K562 (cell line): Measurements from ENCODE around the gene INCA1. TPM values are rescaled to one million over a fixed set of nuclear protein-coding genes. Genes with fewer than 3 reads are reported as not detected.

Experiments used
- ATAC-seq: fragments of 200-7000 bp; cut with Tn5 transposase; 3 replicates; pipeline ENCODE4 v1.9.1; 2020; ENCODE audit warnings: moderate library complexity
- BruUV-seq: library from RNA; stranded (reverse); fragments of 400-500 nt; replicated peaks from 2 replicates; lab custom pipeline; 2021; lab: Mats Ljungman, UMichigan
- CTCF ChIA-PET: fragments of 300-600 bp; formaldehyde crosslinking; extraction: SDS; loops from one replicate; lab custom pipeline; 2021; ENCODE audit warnings: low intra/inter-chr PET ratio; lab: Yijun Ruan, JAX
- POLR2A ChIA-PET: fragments of 300-600, 350-650 bp; sonication (Branson Sonifier 250); formaldehyde crosslinking; extraction: SDS; loops from one replicate; lab custom pipeline; 2021; ENCODE audit warnings: antibody characterized with exemption, inconsistent platforms; lab: Yijun Ruan, JAX
- DNase-seq, 4 experiments: peaks; one replicate each; pipeline versions ENCODE4 v3.0.0 to v3.0.0-alpha.2; 2011 to 2018; ENCODE audit warnings: low spot score in 3 of 4, mixed read lengths in 3 of 4; ENCODE audit errors: extremely low read depth in 1 of 4
- FAIRE-seq: peaks from 2 replicates; lab custom pipeline; 2011; peaks lifted over from hg19 to GRCh38; lab: Jason Lieb, UNC
- H2AFZ ChIP-seq: 2 replicates; pipeline ENCODE4 v1.6.0; 2011; ENCODE audit warnings: low read depth, low read length, control low read depth, inconsistent platforms
- H3K27ac ChIP-seq: fragments of 200-600 bp; 3 replicates; pipeline ENCODE4 v1.8.0; 2011; ENCODE audit warnings: low read depth, mild to moderate bottlenecking, control low read depth, inconsistent platforms, low read length, moderate library complexity, mixed read lengths; ENCODE audit errors: extremely low read depth
- H3K27me3 ChIP-seq, 2 experiments: fragments of 300-600 bp in 1 of 2; 2 replicates in 1 of 2; 3 replicates in 1 of 2; pipeline versions ENCODE4 v1.6.0 to v1.8.0; 2011; ENCODE audit warnings: inconsistent platforms in 2 of 2, low read length in 2 of 2, mild to moderate bottlenecking in 1 of 2, mixed read lengths in 1 of 2, moderate library complexity in 1 of 2; ENCODE audit not compliant: control insufficient read depth in 2 of 2, insufficient read depth in 2 of 2
- H3K36me3 ChIP-seq: fragments of 300-600 bp; 3 replicates; pipeline ENCODE4 v1.8.0; 2011; ENCODE audit warnings: mild to moderate bottlenecking, low read length, inconsistent platforms; ENCODE audit not compliant: control insufficient read depth, insufficient read depth
- H3K4me1 ChIP-seq, 2 experiments: fragments of 200-600 bp in 1 of 2; replicated peaks in 1 of 2; 2 replicates in 1 of 2; 3 replicates in 1 of 2; pipeline versions ENCODE4 v1.5.1 to v1.8.0; 2011; ENCODE audit warnings: inconsistent platforms in 2 of 2, low read length in 2 of 2, mild to moderate bottlenecking in 1 of 2, mixed read lengths in 1 of 2, moderate library complexity in 1 of 2; ENCODE audit not compliant: control insufficient read depth in 2 of 2, insufficient read depth in 2 of 2
- H3K4me2 ChIP-seq: 2 replicates; pipeline ENCODE4 v1.6.1; 2011; ENCODE audit warnings: low read length, control low read depth, inconsistent platforms, mixed read lengths; ENCODE audit not compliant: insufficient read depth
- H3K4me3 ChIP-seq: fragments of 200-600 bp; sonication (generic), shearing (Covaris generic); 2 replicates; pipeline ENCODE4 v1.5.1; 2016; ENCODE audit warnings: control low read depth, inconsistent platforms
- H3K79me2 ChIP-seq: fragments of 200-600 bp; 3 replicates; pipeline ENCODE4 v1.8.0; 2011; ENCODE audit warnings: low read length, inconsistent platforms; ENCODE audit not compliant: control insufficient read depth, insufficient read depth
- H3K9ac ChIP-seq, 2 experiments: 2 replicates each; pipeline versions ENCODE4 v1.6.0 to v1.6.1; 2011; ENCODE audit warnings: low read depth in 2 of 2, low read length in 2 of 2, control low read depth in 1 of 2, inconsistent platforms in 1 of 2, mild to moderate bottlenecking in 1 of 2, mixed read lengths in 1 of 2; ENCODE audit not compliant: insufficient read depth in 1 of 2
- H3K9me1 ChIP-seq: one replicate; pipeline ENCODE4 v1.6.0; 2011; ENCODE audit warnings: inconsistent platforms, mild to moderate bottlenecking, low read length, moderate library complexity; ENCODE audit not compliant: control insufficient read depth, insufficient read depth
- H3K9me3 ChIP-seq: replicated peaks from 2 replicates; pipeline ENCODE4 v1.5.1; 2011; ENCODE audit warnings: low read depth, low read length, inconsistent platforms; ENCODE audit not compliant: control insufficient read depth, insufficient read depth
- H4K20me1 ChIP-seq: replicated peaks from 2 replicates; pipeline ENCODE4 v1.6.1; 2011; ENCODE audit warnings: low read length, inconsistent platforms, mixed read lengths; ENCODE audit not compliant: control insufficient read depth, insufficient read depth
- JUN ChIP-seq, 2 experiments: sonication (generic) in 1 of 2; formaldehyde crosslinking in 1 of 2; IDR thresholded peaks; 2 replicates each; pipeline versions ENCODE4 v1.6.1 to v1.8.0; 2012 to 2022; ENCODE audit warnings: borderline replicate concordance in 2 of 2, mild to moderate bottlenecking in 2 of 2, improper control_type of control experiment in 1 of 2, low read depth in 1 of 2, low read length in 1 of 2, missing genetic modification reagents in 1 of 2
- LCOR ChIP-seq: sonication (generic); formaldehyde crosslinking; IDR thresholded peaks from 2 replicates; pipeline ENCODE4 v1.8.0; 2022; ENCODE audit warnings: mild to moderate bottlenecking, missing genetic modification reagents
- WGBS: fragments of 100-300 bp; shearing (Covaris generic); methylation state at CpG from one replicate; pipeline ENCODE4 v1.1.6; 2016; ENCODE audit warnings: low coverage, mixed read lengths; ENCODE audit not compliant: insufficient coverage; ENCODE audit errors: missing lambda C conversion rate; 5-methylcytosine and 5-hydroxymethylcytosine counted together
- in situ Hi-C: fragments of 300-500 bp; cut with MboI; formaldehyde crosslinking; loops from 4 replicates; pipeline ENCODE4 v1.15.0; 2018; ENCODE audit warnings: inconsistent platforms, mixed read lengths
- intact Hi-C: fragments of 100-400 bp; cut with micrococcal nuclease; formaldehyde crosslinking; loops from 2 replicates; pipeline ENCODE4 v1.14.2; 2022
- polyA plus RNA-seq, 8 experiments: library from polyadenylated mRNA; depleted of rRNA in 4 of 8; stranded (reverse) in 5 of 8; unstranded in 3 of 8; fragments of >200 nt; fragmentation: Nextera tagmentation in 2 of 8; fragmentation: Illumina TruSeq in 1 of 8; extraction: Ambion mirVana in 2 of 8; extraction: Trizol in 1 of 8; gene quantifications; 2 replicates each; pipeline versions ENCODE4 v1.2.1 to v1.2.3, GENCODE V29; 2011 to 2014; ENCODE audit warnings: inconsistent platforms in 1 of 8, missing spikeins in 1 of 8
- total RNA-seq, 7 experiments: library from RNA; depleted of rRNA in 6 of 7; stranded (reverse); fragments of >200 nt in 6 of 7; fragmentation: Illumina TruSeq in 2 of 7; extraction: Trizol in 2 of 7; gene quantifications; 2 replicates each; pipeline versions ENCODE4 v1.2.1 to v1.2.3, GENCODE V29; 2011 to 2021; ENCODE audit warnings: low replicate concordance in 1 of 7
- TF ChIP-seq, protein P1 (sequence below), 2 experiments: fragments of 450-650 bp; formaldehyde crosslinking in 1 of 2; IDR thresholded peaks; 2 replicates each; pipeline versions ENCODE4 v1.4.0 to v1.6.1; 2014 to 2020; ENCODE audit warnings: mild to moderate bottlenecking in 2 of 2, borderline replicate concordance in 1 of 2, low read depth in 1 of 2

Gene INCA1
- total and polyA plus RNA-seq, 9 of the 15 experiments (the other 6 are each of a cell fraction or from before 2014, with no cell fraction given) = 0.08 to 0.50 (median 0.13) TPM; not detected in 4

DNA sequence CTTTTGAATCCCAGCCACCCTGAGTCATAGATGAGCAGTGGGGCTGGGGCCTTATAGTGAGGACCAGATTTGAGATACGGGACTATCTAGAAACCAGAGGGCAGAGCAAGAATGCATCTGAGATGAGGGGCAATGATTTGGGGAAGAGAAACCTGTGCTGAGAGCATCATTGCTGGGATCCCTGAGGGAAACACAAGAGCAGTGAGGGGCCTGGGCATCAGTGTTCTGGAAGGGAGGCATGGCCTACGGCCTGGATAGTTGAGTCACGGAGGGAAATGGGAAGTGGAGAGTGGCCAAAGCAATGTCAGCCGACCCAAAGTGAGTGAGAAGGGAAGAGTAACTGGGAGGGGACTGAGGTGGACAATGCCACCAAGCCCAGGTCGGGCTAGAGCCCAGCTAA, 15.0 kb downstream of the INCA1 start:
- no peak overlapping the region for H3K27ac ChIP-seq
- H3K79me2 ChIP-seq = peaks cover 17% of the 10 kb centered on the region
- WGBS = 53% methylated on average over 3 of the region's 5 CpGs
- in situ Hi-C loops (no loop called here), intact Hi-C loops (no loop called here)
- ATAC-seq (no peak), FAIRE-seq (no peak), DNase-seq (no peak)
- peaks cover 9 to 11% of the 10 kb centered on the region in 2 experiments; a peak in 3 of 5 replicates for H3K4me1 ChIP-seq
- H2AFZ ChIP-seq = no peak overlapping the region
- no peak overlapping the region for H3K4me2 ChIP-seq
- BruUV-seq = no TSS peak
- no peaks in the 10 kb centered on the region for H3K9me1 ChIP-seq
- H4K20me1 ChIP-seq = 0 out of 2 replicates have a peak, but pooled peaks cover 6% of the 10 kb centered on the region
- H3K9ac ChIP-seq = no peak overlapping the region
- POLR2A ChIA-PET = no interaction called here
- H3K4me3 ChIP-seq = no peak overlapping the region
- H3K9me3 ChIP-seq = no peaks in the 10 kb centered on the region
- no peaks in the 10 kb centered on the region for H3K27me3 ChIP-seq
- H3K36me3 ChIP-seq = peaks cover 59% of the 10 kb centered on the region
- TF ChIP-seq, protein P1, sequence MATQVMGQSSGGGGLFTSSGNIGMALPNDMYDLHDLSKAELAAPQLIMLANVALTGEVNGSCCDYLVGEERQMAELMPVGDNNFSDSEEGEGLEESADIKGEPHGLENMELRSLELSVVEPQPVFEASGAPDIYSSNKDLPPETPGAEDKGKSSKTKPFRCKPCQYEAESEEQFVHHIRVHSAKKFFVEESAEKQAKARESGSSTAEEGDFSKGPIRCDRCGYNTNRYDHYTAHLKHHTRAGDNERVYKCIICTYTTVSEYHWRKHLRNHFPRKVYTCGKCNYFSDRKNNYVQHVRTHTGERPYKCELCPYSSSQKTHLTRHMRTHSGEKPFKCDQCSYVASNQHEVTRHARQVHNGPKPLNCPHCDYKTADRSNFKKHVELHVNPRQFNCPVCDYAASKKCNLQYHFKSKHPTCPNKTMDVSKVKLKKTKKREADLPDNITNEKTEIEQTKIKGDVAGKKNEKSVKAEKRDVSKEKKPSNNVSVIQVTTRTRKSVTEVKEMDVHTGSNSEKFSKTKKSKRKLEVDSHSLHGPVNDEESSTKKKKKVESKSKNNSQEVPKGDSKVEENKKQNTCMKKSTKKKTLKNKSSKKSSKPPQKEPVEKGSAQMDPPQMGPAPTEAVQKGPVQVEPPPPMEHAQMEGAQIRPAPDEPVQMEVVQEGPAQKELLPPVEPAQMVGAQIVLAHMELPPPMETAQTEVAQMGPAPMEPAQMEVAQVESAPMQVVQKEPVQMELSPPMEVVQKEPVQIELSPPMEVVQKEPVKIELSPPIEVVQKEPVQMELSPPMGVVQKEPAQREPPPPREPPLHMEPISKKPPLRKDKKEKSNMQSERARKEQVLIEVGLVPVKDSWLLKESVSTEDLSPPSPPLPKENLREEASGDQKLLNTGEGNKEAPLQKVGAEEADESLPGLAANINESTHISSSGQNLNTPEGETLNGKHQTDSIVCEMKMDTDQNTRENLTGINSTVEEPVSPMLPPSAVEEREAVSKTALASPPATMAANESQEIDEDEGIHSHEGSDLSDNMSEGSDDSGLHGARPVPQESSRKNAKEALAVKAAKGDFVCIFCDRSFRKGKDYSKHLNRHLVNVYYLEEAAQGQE (IDR thresholded peaks at IDR 0.05; ENCODE audit: borderline replicate concordance) = no peak
- TF ChIP-seq, protein P1 (CRISPR knock-in tag; IDR thresholded peaks at IDR 0.05; ENCODE audit: low read depth) = no peak
- TF ChIP-seq JUN (IDR thresholded peaks at IDR 0.05; ENCODE audit: borderline replicate concordance, low read depth, low read length) = no peak
- no peak for TF ChIP-seq JUN (CRISPR knock-in tag; IDR thresholded peaks at IDR 0.05; ENCODE audit: borderline replicate concordance)
- no peak for TF ChIP-seq LCOR
- CTCF ChIA-PET = no interaction called here
